Measurements from ENCODE around the gene COL6A2.

GRCh38 chr21:46159390-46159789 lies 61.5 kb downstream of the COL6A2 start:
- TF ChIP-seq CTCF (IDR thresholded peaks at IDR 0.05) (no peak), POLR2A (IDR thresholded peaks at IDR 0.05) (no peak)

Data from suprapubic skin (tissue), 3 donors.